Measurements from ENCODE around the gene TTN. TPM values are rescaled to one million over a fixed set of nuclear protein-coding genes. Genes with fewer than 3 reads are reported as not detected.
A peak's percentile ranks its signal among the peaks of the same experiment; 100 is the strongest.

The TTN gene
- total and polyA plus RNA-seq, 10 of the 15 experiments (the other 5 are each of a cell fraction or from before 2014, with no cell fraction given): 0.15 to 9.0 (median 1.8) TPM

GRCh38 chr2:178514664-178515063 is 292.6 kb downstream of the TTN start:
- no peaks in the 10 kb centered on the region for H3K79me2 ChIP-seq (ENCODE audit: control insufficient read depth, insufficient read depth, low read length)
- H3K9me3 ChIP-seq (replicated peaks; ENCODE audit: control insufficient read depth, insufficient read depth, low read length): no peaks in the 10 kb centered on the region
- no peaks in the 10 kb centered on the region for H3K4me1 ChIP-seq (ENCODE audit: control insufficient read depth, insufficient read depth, low read length)
- DNase-seq (ENCODE audit: low read depth, low spot score) (no peak), ATAC-seq (peak; percentile 87), FAIRE-seq (no peak)
- no peak overlapping the region for H3K27ac ChIP-seq (ENCODE audit: control insufficient read depth, insufficient read depth)
- in situ Hi-C loops (cut with MboI) (no loop called here), intact Hi-C loops (cut with micrococcal nuclease; ENCODE audit: unreplicated experiment) (no loop called here)
- ChIA-PET SMC1A (ENCODE audit: uncharacterized antibody, unreplicated experiment) (interaction anchor here (0.6 to 0.7 kb wide), 2 partner anchors 27 to 241 kb away, joined by 3 read pairs; no protein-coding TSS in a partner anchor), RAD21 (ENCODE audit: unreplicated experiment) (no interaction called here), CTCF (interaction anchor here (0.7 kb wide), 1 partner anchor 35 kb away, joined by 3 read pairs; no protein-coding TSS in a partner anchor), POLR2A (interaction anchor here (0.6 kb wide), 1 partner anchor 11 kb away, joined by 3 read pairs; no protein-coding TSS in a partner anchor)
- no peaks in the 10 kb centered on the region; a peak in 1 of 4 replicates for H3K36me3 ChIP-seq (ENCODE audit: control insufficient read depth in 2 of 2, insufficient read depth in 2 of 2, low read length in 1 of 2)
- H4K20me1 ChIP-seq (ENCODE audit: control insufficient read depth, insufficient read depth): no peaks in the 10 kb centered on the region
- WGBS (ENCODE audit: insufficient coverage, insufficient replicate concordance, low lambda C conversion rate, missing lambda C conversion rate): 3% methylated on average over 2 of the region's 2 CpGs
- no peak overlapping the region for H3K9ac ChIP-seq (ENCODE audit: control insufficient read depth, insufficient read depth, low read length)
- H2AFZ ChIP-seq (ENCODE audit: control insufficient read depth, low read depth, low read length): no peak overlapping the region
- BruUV-seq (replicated peaks): no TSS peak
- no peak overlapping the region for H3K4me3 ChIP-seq
- H3K4me2 ChIP-seq (ENCODE audit: control insufficient read depth, insufficient read depth): no peak overlapping the region
- H3K27me3 ChIP-seq (replicated peaks in 1 of 2; ENCODE audit: control insufficient read depth in 2 of 2, insufficient read depth in 2 of 2, low read length in 1 of 2): no peaks in the 10 kb centered on the region
- TF ChIP-seq ATF7 (IDR thresholded peaks at IDR 0.05; ENCODE audit: low read depth) (no peak), SPI1 (IDR thresholded peaks at IDR 0.05; ENCODE audit: borderline replicate concordance, insufficient read depth, low read depth, low read length) (no peak), EZH2 (IDR thresholded peaks at IDR 0.05; ENCODE audit: borderline replicate concordance, control insufficient read depth, low read depth, low read length) (no peak), REST (IDR thresholded peaks at IDR 0.05; ENCODE audit: low read depth, low read length) (no peak), SRF (IDR thresholded peaks at IDR 0.05; ENCODE audit: low read depth in 2 of 2, low read length in 2 of 2) (peak in 1 of 2 experiments; percentile 81; a peak in 2 of 4 replicates), CBX3 (IDR thresholded peaks at IDR 0.05; ENCODE audit: borderline replicate concordance, low read depth) (no peak), SIN3A (IDR thresholded peaks at IDR 0.05; ENCODE audit: low read depth, low read length) (no peak), PAX8 (IDR thresholded peaks at IDR 0.05) (no peak), RUNX3 (IDR thresholded peaks at IDR 0.05; ENCODE audit: low read length) (peak; percentile 86), ZNF384 (IDR thresholded peaks at IDR 0.05; ENCODE audit: borderline replicate concordance, low read depth, low read length) (no peak), SIX5 (IDR thresholded peaks at IDR 0.05; ENCODE audit: low read depth, low read length, severe bottlenecking) (no peak), CEBPB (IDR thresholded peaks at IDR 0.05; ENCODE audit: borderline replicate concordance in 1 of 2, low read depth in 2 of 2, low read length in 2 of 2) (no peak), TCF12 (IDR thresholded peaks at IDR 0.05; ENCODE audit: low read depth, low read length) (no peak), IRF5 (IDR thresholded peaks at IDR 0.05; ENCODE audit: borderline replicate concordance) (no peak), NFIC (IDR thresholded peaks at IDR 0.05; ENCODE audit: low read depth, low read length) (peak; percentile 32; the same call in 1 of the 2 replicates), STAT1 (conservative IDR thresholded peaks at IDR 0.05) (no peak)

Measured in GM12878 (cell line).